Esophagus squamous epithelium (tissue), 5 donors: ENCODE measurements around the gene TACSTD2. TPM values are rescaled to one million over a fixed set of nuclear protein-coding genes. Genes with fewer than 3 reads are reported as not detected.
"Not testable (repeated sequence)": the region's sequence is repeated elsewhere in the genome, so short reads cannot be mapped to it uniquely, and the experiment has no call there.

Source experiments
- DNase-seq: peaks from one replicate; lab custom pipeline; 2025; lab: John Stamatoyannopoulos, UW
- H3K27ac ChIP-seq, 4 donors: fragments of 200-600 bp; sonication (generic); one replicate each; pipeline ENCODE4 v1.5.1; 2016 to 2019; ENCODE audit warnings: mild to moderate bottlenecking in 1 of 4
- H3K27me3 ChIP-seq, 4 donors: fragments of 200-600 bp; sonication (generic); 1 replicate in 3 of 4; 2 replicates in 1 of 4; pipeline versions ENCODE4 v1.5.1 to v1.6.0; 2017 to 2021; ENCODE audit warnings: antibody characterized with exemption in 1 of 4
- H3K36me3 ChIP-seq, 3 donors: fragments of 200-600 bp; sonication (generic); one replicate each; pipeline ENCODE4 v1.5.1; 2016 to 2019
- H3K4me1 ChIP-seq, 3 donors: fragments of 200-600 bp; sonication (generic); one replicate each; pipeline ENCODE4 v1.5.1; 2017 to 2019
- H3K4me3 ChIP-seq, 4 donors: fragments of 200-600 bp; sonication (generic); 1 replicate in 3 of 4; 2 replicates in 1 of 4; pipeline ENCODE4 v1.5.1; 2016 to 2019; ENCODE audit warnings: mild to moderate bottlenecking in 2 of 4, moderate library complexity in 1 of 4
- H3K9me3 ChIP-seq, 3 donors: fragments of 200-600 bp; sonication (generic); one replicate each; pipeline ENCODE4 v1.5.1; 2016 to 2019
- POLR2A ChIP-seq, 4 donors: fragments of 450-650 bp; IDR thresholded peaks; one replicate each; pipeline ENCODE4 v1.6.1; 2017; ENCODE audit warnings: antibody characterized with exemption in 4 of 4, mild to moderate bottlenecking in 4 of 4, moderate library complexity in 3 of 4
- WGBS, 2 donors: methylation state at CpG; one replicate each; pipeline ENCODE4 v1.1.5; 2018; 5-methylcytosine and 5-hydroxymethylcytosine counted together
- intact Hi-C: fragments of 100-400 bp; cut with DNase I; formaldehyde crosslinking; loops from one replicate; pipeline ENCODE4 v1.15.0; 2022
- total RNA-seq, 4 donors: library from RNA; depleted of rRNA; stranded (reverse); fragments of >200 nt; gene quantifications; one replicate each; pipeline ENCODE4 v1.1.0, GENCODE V29; 2016
- TF ChIP-seq, protein P1 (sequence below), 6 experiments: fragments of 450-650 bp in 4 of 6; fragments of 200-600 bp in 2 of 6; sonication (generic) in 2 of 6; IDR thresholded peaks; one replicate each; pipeline ENCODE4 v1.5.1; 2016 to 2019; ENCODE audit warnings: antibody characterized with exemption in 6 of 6, mild to moderate bottlenecking in 4 of 6, moderate library complexity in 4 of 6
- donor health status: DM: yes; HTN: yes; CAD: no.

TACSTD2 gene
- total RNA-seq, 4 donors from 2014 or later = 565 to 1,522 (median 625) TPM

DNA sequence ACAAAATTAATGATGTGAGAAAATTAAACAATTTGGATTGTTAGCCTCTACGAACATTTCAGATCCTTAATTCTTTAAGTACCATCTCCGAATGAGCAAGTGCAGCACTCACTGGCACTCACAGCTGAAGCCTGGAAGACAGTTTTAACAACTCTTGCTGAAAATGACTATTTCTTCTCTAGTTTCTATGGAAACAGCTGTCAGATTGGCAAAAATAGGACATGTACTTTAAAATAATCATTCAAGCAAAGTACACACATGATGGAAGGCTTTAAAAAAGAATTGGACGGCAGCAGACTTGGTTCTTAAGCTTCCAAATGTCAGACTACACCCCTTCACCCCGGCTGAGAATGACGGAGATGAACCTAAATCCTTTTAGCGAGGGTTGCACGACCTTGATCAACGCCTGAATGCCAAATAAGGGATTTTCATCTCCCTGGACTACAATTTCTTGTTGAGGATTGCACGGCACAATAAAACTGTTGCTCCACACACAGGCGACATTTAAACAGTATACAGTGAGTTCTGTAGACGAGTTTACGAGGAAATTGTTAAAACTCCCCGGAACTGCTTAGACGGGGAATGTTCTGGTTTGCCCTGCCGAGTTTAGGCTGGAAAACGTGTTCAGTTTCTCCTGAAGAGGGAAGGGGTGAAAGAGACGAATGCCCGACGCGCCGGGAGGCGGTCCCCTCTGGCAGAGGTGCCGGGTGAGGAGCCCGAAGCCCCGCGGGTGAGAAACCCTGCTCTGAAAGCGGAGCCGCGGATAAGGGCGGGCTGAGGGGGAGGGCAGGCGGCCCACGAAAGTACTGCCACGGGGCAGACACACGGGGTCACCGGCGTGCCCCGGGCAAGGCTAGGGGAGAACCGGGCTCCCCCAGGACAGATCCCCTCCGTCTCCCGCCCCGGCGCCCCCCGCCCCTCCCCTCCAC is 31.2 kb downstream of the TACSTD2 start:
- H3K4me1 ChIP-seq = peaks cover 0 to 28% (median 6%) of the 10 kb centered on the region in 3 donors
- peak; percentile 69 for DNase-seq
- WGBS, 2 donors = 2 to 3% methylated on average over 14 to 17 of the region's 43 CpGs
- no peaks in the 10 kb centered on the region for H3K9me3 ChIP-seq
- peak overlapping the region; percentile 82 to 92 (median 86) for H3K4me3 ChIP-seq
- H3K27ac ChIP-seq = peak overlapping the region; percentile 99 to 100 (median 100)
- no peaks in the 10 kb centered on the region for H3K36me3 ChIP-seq
- TF ChIP-seq, protein P1, sequence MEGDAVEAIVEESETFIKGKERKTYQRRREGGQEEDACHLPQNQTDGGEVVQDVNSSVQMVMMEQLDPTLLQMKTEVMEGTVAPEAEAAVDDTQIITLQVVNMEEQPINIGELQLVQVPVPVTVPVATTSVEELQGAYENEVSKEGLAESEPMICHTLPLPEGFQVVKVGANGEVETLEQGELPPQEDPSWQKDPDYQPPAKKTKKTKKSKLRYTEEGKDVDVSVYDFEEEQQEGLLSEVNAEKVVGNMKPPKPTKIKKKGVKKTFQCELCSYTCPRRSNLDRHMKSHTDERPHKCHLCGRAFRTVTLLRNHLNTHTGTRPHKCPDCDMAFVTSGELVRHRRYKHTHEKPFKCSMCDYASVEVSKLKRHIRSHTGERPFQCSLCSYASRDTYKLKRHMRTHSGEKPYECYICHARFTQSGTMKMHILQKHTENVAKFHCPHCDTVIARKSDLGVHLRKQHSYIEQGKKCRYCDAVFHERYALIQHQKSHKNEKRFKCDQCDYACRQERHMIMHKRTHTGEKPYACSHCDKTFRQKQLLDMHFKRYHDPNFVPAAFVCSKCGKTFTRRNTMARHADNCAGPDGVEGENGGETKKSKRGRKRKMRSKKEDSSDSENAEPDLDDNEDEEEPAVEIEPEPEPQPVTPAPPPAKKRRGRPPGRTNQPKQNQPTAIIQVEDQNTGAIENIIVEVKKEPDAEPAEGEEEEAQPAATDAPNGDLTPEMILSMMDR (IDR thresholded peaks at IDR 0.05) = peak in 1 of 6 experiments; percentile 3
- no peak for TF ChIP-seq POLR2A (IDR thresholded peaks at IDR 0.05)
- intact Hi-C loops = loop anchor here (10.0 kb wide), 1 partner anchor 109 kb away; no protein-coding TSS in a partner anchor
- H3K27me3 ChIP-seq = no peaks in the 10 kb centered on the region

DNA sequence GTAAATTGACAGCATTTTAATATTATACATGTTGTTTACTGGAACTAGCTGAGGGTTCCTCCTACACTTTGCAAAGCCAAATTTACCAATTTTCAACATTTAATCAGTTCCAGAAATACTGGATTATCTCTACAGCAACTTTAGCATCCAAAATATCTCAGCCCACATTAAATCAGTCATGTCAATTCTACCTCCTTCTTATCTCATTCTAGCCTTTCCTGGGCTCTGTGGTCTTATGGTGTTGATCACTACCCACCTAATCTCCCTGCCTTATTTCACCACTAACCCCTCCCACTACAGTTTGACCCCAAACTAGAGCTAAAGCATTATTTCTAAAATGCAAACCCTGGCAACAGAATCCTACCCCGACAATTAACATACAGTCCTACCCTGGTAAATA is 33.8 kb downstream of the TACSTD2 start:
- intact Hi-C loops = loop anchor here (10.0 kb wide), 1 partner anchor 112 kb away; no protein-coding TSS in a partner anchor
- Histone ChIP-seq H3K9me3 (no peaks in the 10 kb centered on the region), H3K36me3 (no peaks in the 10 kb centered on the region), H3K4me3 (no peak overlapping the region), H3K4me1 (peaks cover 0 to 28% (median 6%) of the 10 kb centered on the region in 3 donors), H3K27me3 (no peaks in the 10 kb centered on the region), H3K27ac (no peak overlapping the region)
- TF ChIP-seq, protein P1 (IDR thresholded peaks at IDR 0.05) = no peak
- no peak for TF ChIP-seq POLR2A (IDR thresholded peaks at IDR 0.05)
- DNase-seq = no peak
- 100% methylated on average over 1 of the region's 1 CpG for WGBS, 2 donors

DNA sequence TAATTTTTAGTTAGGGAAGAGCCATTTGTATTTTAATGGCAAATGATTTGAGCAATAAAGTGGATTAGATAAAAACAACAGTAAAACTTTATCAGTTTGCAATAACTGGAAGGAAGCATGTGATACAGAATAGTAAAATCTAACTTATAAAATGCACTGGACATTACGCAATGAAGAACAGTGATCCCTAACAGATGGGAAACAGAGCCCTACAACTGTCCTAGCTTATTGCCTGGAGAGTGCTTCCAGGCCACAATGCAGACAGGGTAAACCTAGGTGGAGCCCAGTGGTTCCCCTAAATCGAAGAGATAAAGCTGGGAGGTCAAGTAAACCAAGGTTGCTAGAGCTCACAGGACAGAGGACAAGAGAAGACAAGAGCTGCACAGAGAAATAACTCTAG is 37.5 kb downstream of the TACSTD2 start:
- 80 to 84% methylated on average over 2 of the region's 2 CpGs for WGBS, 2 donors
- Histone ChIP-seq H3K27ac (no peak overlapping the region), H3K4me3 (no peak overlapping the region), H3K4me1 (peaks cover 0 to 3% (median 0%) of the 10 kb centered on the region in 3 donors), H3K9me3 (no peaks in the 10 kb centered on the region), H3K27me3 (no peaks in the 10 kb centered on the region), H3K36me3 (peaks cover 0 to 10% (median 0%) of the 10 kb centered on the region in 3 donors)
- DNase-seq = no peak
- intact Hi-C loops = no loop called here
- TF ChIP-seq, protein P1 (IDR thresholded peaks at IDR 0.05) = no peak
- TF ChIP-seq POLR2A (IDR thresholded peaks at IDR 0.05) = no peak

DNA sequence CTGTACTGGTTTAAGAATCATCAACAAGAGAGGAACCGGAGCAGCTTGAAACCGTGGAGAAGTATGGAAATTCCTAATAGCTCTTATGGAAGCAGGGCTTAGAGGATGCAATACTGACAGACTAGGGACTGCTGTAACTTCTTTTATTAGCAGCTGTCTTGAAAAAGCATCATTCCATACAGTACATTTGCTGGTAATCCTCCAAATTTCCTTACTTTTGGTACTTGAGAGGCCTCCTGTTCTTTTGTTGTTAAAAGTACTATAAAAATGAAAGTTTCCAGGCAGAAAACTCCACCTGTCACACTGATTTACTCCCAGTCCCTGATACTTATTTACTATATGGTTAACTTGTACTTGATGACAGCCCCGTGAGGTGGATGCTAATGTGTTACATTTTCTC is 38.2 kb downstream of the TACSTD2 start:
- peaks cover 0 to 10% (median 0%) of the 10 kb centered on the region in 3 donors for H3K36me3 ChIP-seq
- no peak for DNase-seq
- H3K9me3 ChIP-seq = no peaks in the 10 kb centered on the region
- intact Hi-C loops = no loop called here
- H3K27ac ChIP-seq = no peak overlapping the region
- H3K27me3 ChIP-seq = no peaks in the 10 kb centered on the region
- no peaks in the 10 kb centered on the region for H3K4me1 ChIP-seq
- WGBS, 2 donors = 89 to 94% methylated on average over 3 of the region's 3 CpGs
- TF ChIP-seq, protein P1 (IDR thresholded peaks at IDR 0.05) = no peak
- no peak for TF ChIP-seq POLR2A (IDR thresholded peaks at IDR 0.05)
- no peak overlapping the region for H3K4me3 ChIP-seq

DNA sequence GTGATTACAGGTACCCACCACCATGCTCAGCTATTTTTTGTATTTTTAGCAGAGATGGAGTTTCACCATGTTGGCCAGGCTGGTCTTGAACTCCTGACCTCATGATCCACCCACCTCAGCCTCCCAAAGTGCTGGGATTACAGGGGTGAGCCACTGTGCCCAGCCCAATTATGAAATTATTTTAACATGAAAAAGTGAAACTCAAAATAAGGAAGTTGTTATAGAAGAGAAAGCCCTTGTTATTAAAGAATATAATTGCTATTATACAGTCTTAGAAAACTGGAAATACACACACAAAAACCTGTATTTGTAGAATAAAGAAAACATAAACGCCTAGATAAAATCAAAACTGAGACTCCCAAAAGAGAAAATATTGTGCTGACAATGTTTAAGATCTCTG is 45.2 kb downstream of the TACSTD2 start:
- intact Hi-C loops, H3K27me3 ChIP-seq, H3K4me3 ChIP-seq, H3K9me3 ChIP-seq, DNase-seq, H3K27ac ChIP-seq, H3K4me1 ChIP-seq: not testable (repeated sequence)
- H3K36me3 ChIP-seq = peaks cover 0 to 18% (median 0%) of the 10 kb centered on the region in 3 donors
- WGBS, 2 donors = 72 to 97% methylated on average over 1 of the region's 1 CpG
